Measurements from ENCODE around the gene MYO1D. TPM values are rescaled to one million over a fixed set of nuclear protein-coding genes. Genes with fewer than 3 reads are reported as not detected.

MYO1D gene
- total RNA-seq, 4 donors from 2014 or later: 36.9 to 49.2 (median 39.5) TPM

GRCh38 chr17:32444301-32445073, 432.4 kb downstream of the MYO1D start, which contains the start of gene PSMD11:
Gene PSMD11 (plus strand): TSS chr17:32444510. CDS start chr17:32444524, 14 bp downstream.
- TF ChIP-seq, protein P1, sequence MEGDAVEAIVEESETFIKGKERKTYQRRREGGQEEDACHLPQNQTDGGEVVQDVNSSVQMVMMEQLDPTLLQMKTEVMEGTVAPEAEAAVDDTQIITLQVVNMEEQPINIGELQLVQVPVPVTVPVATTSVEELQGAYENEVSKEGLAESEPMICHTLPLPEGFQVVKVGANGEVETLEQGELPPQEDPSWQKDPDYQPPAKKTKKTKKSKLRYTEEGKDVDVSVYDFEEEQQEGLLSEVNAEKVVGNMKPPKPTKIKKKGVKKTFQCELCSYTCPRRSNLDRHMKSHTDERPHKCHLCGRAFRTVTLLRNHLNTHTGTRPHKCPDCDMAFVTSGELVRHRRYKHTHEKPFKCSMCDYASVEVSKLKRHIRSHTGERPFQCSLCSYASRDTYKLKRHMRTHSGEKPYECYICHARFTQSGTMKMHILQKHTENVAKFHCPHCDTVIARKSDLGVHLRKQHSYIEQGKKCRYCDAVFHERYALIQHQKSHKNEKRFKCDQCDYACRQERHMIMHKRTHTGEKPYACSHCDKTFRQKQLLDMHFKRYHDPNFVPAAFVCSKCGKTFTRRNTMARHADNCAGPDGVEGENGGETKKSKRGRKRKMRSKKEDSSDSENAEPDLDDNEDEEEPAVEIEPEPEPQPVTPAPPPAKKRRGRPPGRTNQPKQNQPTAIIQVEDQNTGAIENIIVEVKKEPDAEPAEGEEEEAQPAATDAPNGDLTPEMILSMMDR (IDR thresholded peaks at IDR 0.05): peak in 1 of 3 donors; percentile 65
- DNase-seq (ENCODE audit: low spot score) (peak; percentile 92), ATAC-seq (ENCODE audit: low FRiP score) (peak; percentile 96)

DNA sequence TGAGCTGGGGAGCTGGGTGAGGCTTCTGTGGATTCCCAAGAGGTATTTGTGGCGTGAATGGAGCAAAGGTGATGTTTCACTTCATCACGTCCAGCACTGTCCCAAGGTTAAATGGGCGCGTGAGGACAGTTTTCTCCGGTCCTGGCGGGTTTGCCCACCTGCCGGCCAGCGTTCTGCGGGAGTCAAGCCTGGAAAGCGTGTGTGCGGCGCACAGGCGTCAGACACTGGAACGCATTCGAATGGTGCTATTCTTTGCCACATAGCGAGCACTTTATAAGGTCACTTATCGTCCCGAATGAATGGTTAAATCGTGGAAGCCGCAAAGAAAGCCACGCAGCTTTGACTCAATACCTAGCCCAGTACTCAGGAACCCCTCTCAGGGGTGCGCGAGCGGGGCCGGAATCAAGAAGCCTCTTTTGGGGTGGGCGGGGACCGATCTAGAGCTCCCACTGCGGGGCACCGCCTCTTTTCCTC, 433.1 kb downstream of the MYO1D start:
- TF ChIP-seq, protein P1 (IDR thresholded peaks at IDR 0.05): peak in 1 of 3 donors; percentile 59
- peak; percentile 1 for ATAC-seq (ENCODE audit: low FRiP score)
- DNase-seq (ENCODE audit: low spot score): no peak

Small RNAs within 50 kb of the gene (small RNA-seq; reads per million reads assigned to genes)
- gene RF00019: not detected

Other genes starting within 250 kb of the MYO1D start
- gene TMEM98, start 51.0 kb upstream of the MYO1D start, total RNA-seq: 100 to 1,000 TPM in 1 of 4 donors, 10 to 100 TPM in 3; 44.6 to 193 (median 80.3) TPM
- not detected for gene SPACA3, start 114.7 kb upstream of the MYO1D start, total RNA-seq

All from omental fat pad (tissue), 4 donors.